GM19035 (cell line): ENCODE measurements around the gene ECM2.

Experiments used
- ATAC-seq: cut with Tn5 transposase; IDR thresholded peaks from one replicate; pipeline ENCODE4 v1.9.1; 2021; ENCODE audit not compliant: unreplicated experiment

The ECM2 gene

DNA sequence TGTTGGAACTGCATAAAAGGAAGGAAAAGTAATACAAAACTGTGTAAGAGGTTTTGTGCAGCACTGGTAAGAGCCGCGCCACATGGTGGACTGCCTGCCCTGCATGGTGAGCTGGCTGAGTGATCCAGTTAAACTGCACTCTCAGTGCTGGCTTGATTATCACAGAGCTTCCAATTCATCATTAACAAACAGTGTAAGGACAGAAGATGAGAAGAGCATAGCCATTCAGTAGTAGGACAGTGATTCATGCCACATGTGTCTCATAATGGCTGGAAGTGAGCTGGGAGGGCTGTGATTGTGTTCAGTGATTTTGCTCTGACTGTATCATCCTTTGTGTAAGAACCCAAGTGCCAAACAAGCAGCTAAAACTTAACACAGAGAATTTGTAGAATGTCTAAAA lies 67.6 kb downstream of the ECM2 start:
- no peak for ATAC-seq

DNA sequence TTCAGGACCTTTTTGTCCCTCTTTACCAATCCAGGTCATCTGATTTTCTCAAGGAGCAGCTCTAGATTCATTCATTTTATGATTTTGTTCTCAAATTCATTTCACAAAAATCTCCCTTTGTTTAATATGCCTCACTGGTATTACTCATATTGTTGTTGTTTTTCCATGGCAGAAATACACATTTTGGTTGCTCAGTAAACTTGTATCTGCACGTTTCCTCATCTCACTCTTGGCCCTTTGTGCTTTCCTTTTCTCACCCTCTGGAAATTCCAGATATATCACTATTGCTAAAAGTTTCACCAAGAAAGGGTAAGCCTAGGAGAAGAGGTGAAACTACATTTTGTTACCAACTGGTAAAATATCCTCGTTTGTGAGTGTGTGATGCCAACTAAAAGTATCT lies 68.3 kb downstream of the ECM2 start:
- ATAC-seq = no peak

DNA sequence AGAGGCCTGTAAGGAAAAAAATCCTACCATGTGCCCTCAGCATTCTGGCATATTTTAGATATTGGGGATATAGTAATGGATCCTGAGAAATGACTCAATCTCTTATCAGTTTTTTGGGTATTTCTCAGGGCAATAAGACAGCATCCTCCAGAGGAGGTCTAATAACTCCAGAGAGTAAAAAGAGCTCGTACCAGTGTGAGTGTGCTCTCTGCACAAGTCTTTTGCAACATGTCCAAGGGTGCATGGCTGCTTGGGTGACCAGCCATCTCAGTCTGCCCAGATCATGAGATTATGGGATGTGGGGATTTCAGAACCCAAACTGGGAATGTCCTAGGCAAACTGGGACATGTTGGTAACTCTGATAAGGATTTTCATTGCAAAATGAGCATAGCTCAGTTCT lies 68.7 kb downstream of the ECM2 start:
- no peak for ATAC-seq

DNA sequence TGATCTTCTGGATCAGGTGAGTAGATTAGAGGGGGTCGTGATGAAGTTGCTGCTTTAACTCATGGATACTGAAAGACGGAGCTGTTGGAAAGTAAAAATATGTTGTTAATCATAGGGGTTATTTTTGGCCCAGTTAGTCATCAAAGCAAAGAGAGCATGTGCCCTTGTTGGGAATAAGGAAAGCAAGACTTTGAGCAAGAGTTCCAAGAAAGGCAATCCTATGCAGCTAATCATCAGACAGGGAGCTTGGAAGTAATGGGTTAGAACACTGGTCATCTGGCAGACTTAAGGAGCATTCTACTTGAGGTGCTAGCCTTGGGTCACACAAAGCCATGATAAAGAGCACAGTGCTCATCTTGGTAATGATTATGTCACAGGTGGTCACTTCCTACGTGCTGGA lies 71.8 kb downstream of the ECM2 start:
- no peak for ATAC-seq

GRCh38 chr9:92463387-92463786 lies 72.4 kb downstream of the ECM2 start:
- no peak for ATAC-seq

DNA sequence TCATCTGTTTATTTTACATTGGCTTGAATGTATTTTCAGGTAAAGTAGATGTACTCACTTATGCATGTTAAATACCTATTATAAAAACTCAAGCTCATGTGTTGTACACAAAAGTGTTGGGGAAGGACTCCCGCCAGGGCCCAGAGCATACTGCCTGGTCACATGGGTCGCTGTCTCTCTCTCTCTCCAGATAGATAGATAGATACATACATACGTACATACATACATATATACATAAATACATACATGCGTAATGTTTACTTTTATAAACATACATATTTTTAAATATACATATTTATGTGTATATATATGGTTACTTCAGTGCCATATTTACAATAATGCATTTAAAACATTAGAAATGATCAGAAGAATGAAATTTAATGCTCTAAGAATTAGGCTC lies 78.2 kb downstream of the ECM2 start:
- no peak for ATAC-seq

DNA sequence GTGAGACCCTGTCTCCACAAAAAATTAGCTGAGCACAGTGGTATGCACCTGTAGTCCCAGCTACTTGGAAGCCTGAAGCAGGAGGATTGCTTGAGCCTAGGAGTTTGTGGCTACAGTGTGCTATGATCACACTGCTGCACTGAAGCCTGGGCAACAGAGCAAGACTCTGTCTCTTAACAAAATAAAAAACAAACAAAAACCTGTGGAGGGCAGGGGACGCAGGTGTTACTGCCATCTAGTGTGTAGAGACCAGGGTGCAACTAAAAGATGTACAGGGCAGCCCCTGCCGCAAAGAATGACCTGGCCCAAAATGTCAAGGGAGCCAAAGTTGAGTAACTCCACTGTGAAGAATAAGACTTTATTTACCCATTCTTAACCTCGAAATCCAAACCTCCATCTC lies 80.6 kb downstream of the ECM2 start:
- ATAC-seq = no peak

DNA sequence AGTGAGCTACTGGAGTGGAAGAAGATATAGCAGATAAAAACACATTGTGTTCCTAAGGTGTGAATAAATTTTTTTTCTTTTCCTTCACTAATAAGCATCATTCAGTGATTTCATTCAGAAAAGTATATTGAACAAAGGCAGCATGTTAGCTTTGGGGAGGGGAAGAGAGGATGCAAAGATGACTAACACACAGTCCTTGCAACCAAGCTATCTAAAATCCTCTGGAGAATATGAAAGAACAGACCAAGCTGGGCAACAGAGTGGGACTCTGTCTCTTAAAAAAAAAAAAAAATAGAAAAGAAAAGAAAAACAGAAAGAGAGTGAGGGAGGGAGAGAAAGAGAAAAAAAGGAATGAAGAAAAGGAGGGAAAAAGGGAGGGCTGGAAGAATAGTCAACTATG lies 89.3 kb downstream of the ECM2 start:
- no peak for ATAC-seq
